HepG2 (cell line): ENCODE results near the gene NOL4L. TPM values are rescaled to one million over a fixed set of nuclear protein-coding genes. Genes with fewer than 3 reads are reported as not detected.

Experiments
- GABPA ChIP-seq, 2 experiments: IDR thresholded peaks; 2 replicates each; pipeline ENCODE4 v1.6.1; 2011 to 2016; ENCODE audit warnings: low read depth in 2 of 2, low read length in 1 of 2, missing biosample characterization in 1 of 2, missing genetic modification characterization in 1 of 2
- HDAC2 ChIP-seq: sonication (generic); formaldehyde crosslinking; IDR thresholded peaks from 2 replicates; pipeline ENCODE4 v1.4.0; 2020; ENCODE audit warnings: missing genetic modification reagents
- HES4 ChIP-seq: sonication (generic); formaldehyde crosslinking; IDR thresholded peaks from 2 replicates; pipeline ENCODE4 v1.9.0; 2021; ENCODE audit warnings: mild to moderate bottlenecking, missing genetic modification reagents, borderline replicate concordance
- MATR3 ChIP-seq: sonication (generic); formaldehyde crosslinking; IDR thresholded peaks from 2 replicates; pipeline ENCODE4 v1.4.0; 2020; ENCODE audit warnings: missing genetic modification reagents
- PCBP2 ChIP-seq: fragments of 200-400 bp; formaldehyde crosslinking; optimal IDR thresholded peaks from 2 replicates; pipeline ENCODE3; 2018; ENCODE audit warnings: low read length, low read depth; ENCODE audit not compliant: poor library complexity, severe bottlenecking
- PHF20 ChIP-seq: sonication (generic); formaldehyde crosslinking; IDR thresholded peaks from 2 replicates; pipeline ENCODE4 v1.5.0; 2020; ENCODE audit warnings: mild to moderate bottlenecking, missing genetic modification reagents
- SETDB1 ChIP-seq: sonication (generic); formaldehyde crosslinking; IDR thresholded peaks from 2 replicates; pipeline ENCODE4 v1.5.1; 2020; ENCODE audit warnings: missing genetic modification reagents, mild to moderate bottlenecking, borderline replicate concordance
- SNAI1 ChIP-seq: sonication (generic); formaldehyde crosslinking; IDR thresholded peaks from 2 replicates; pipeline ENCODE4 v1.5.0; 2020; ENCODE audit warnings: mild to moderate bottlenecking, missing genetic modification reagents, borderline replicate concordance
- U2AF2 ChIP-seq: fragments of 200-400 bp; formaldehyde crosslinking; IDR thresholded peaks from 2 replicates; pipeline ENCODE4 v1.6.1; 2017; ENCODE audit warnings: low read depth, mild to moderate bottlenecking, low read length
- ZBTB42 ChIP-seq: sonication (generic); formaldehyde crosslinking; IDR thresholded peaks from 2 replicates; pipeline ENCODE4 v1.5.0; 2020; ENCODE audit warnings: mild to moderate bottlenecking, missing genetic modification reagents
- ZBTB7B ChIP-seq: sonication (generic); formaldehyde crosslinking; IDR thresholded peaks from 2 replicates; pipeline ENCODE4 v1.4.0; 2020; ENCODE audit warnings: missing genetic modification reagents
- ZFP36L1 ChIP-seq: sonication (generic); formaldehyde crosslinking; IDR thresholded peaks from 2 replicates; pipeline ENCODE4 v1.8.0; 2022; ENCODE audit warnings: mild to moderate bottlenecking, missing genetic modification reagents, moderate library complexity
- ZKSCAN1 ChIP-seq: fragments of 150-350 bp; IDR thresholded peaks from 2 replicates; pipeline ENCODE4 v1.6.1; 2014; ENCODE audit warnings: low read length
- ZNF138 ChIP-seq: sonication (generic); formaldehyde crosslinking; IDR thresholded peaks from 2 replicates; pipeline ENCODE4 v1.5.0; 2020; ENCODE audit warnings: mild to moderate bottlenecking, low read depth, missing genetic modification reagents
- ZNF776 ChIP-seq: sonication (generic); formaldehyde crosslinking; IDR thresholded peaks from 2 replicates; pipeline ENCODE4 v1.4.0; 2020; ENCODE audit warnings: mild to moderate bottlenecking, missing genetic modification reagents
- ZSCAN20 ChIP-seq: sonication (generic); formaldehyde crosslinking; IDR thresholded peaks from 2 replicates; pipeline ENCODE4 v1.4.0; 2020; ENCODE audit warnings: missing genetic modification reagents, mild to moderate bottlenecking, borderline replicate concordance
- ZSCAN22 ChIP-seq: sonication (generic); formaldehyde crosslinking; IDR thresholded peaks from 2 replicates; pipeline ENCODE4 v1.4.0; 2020; ENCODE audit warnings: mild to moderate bottlenecking, missing genetic modification reagents
- polyA plus RNA-seq, 8 experiments: library from polyadenylated mRNA; depleted of rRNA in 3 of 8; stranded (reverse) in 7 of 8; unstranded in 1 of 8; fragments of >200 nt; fragmentation: Illumina TruSeq in 4 of 8; extraction: Trizol in 4 of 8; gene quantifications; 2 replicates each; pipeline versions ENCODE4 v1.2.1 to v1.2.3, GENCODE V29; 2011 to 2016; ENCODE audit warnings: low read depth in 4 of 8, missing spikeins in 1 of 8, mixed read lengths in 1 of 8; ENCODE audit not compliant: insufficient read depth in 1 of 8
- total RNA-seq, 5 experiments: library from RNA; depleted of rRNA; stranded (reverse); fragments of >200 nt; fragmentation: Illumina TruSeq; extraction: Trizol; gene quantifications; 2 replicates each; pipeline ENCODE4 v1.2.3, GENCODE V29; 2016; ENCODE audit warnings: low read depth in 1 of 5
- TF ChIP-seq, protein P1 (sequence below), 2 experiments: sonication (generic) in 1 of 2; formaldehyde crosslinking in 1 of 2; IDR thresholded peaks; 2 replicates each; pipeline versions ENCODE4 v1.6.1 to v1.9.0; 2014 to 2022; ENCODE audit warnings: antibody characterized with exemption in 1 of 2, borderline replicate concordance in 1 of 2, inconsistent platforms in 1 of 2, low read depth in 1 of 2, missing genetic modification reagents in 1 of 2
- TF ChIP-seq, protein P2 (sequence below): sonication (generic); formaldehyde crosslinking; IDR thresholded peaks from 2 replicates; pipeline ENCODE4 v1.4.0; 2020; ENCODE audit warnings: mild to moderate bottlenecking, low read depth, missing genetic modification reagents

Gene NOL4L
- total and polyA plus RNA-seq, 2 of the 13 experiments (the other 11 are each of a cell fraction or from before 2014, with no cell fraction given): 16.6 to 35.4 TPM

DNA sequence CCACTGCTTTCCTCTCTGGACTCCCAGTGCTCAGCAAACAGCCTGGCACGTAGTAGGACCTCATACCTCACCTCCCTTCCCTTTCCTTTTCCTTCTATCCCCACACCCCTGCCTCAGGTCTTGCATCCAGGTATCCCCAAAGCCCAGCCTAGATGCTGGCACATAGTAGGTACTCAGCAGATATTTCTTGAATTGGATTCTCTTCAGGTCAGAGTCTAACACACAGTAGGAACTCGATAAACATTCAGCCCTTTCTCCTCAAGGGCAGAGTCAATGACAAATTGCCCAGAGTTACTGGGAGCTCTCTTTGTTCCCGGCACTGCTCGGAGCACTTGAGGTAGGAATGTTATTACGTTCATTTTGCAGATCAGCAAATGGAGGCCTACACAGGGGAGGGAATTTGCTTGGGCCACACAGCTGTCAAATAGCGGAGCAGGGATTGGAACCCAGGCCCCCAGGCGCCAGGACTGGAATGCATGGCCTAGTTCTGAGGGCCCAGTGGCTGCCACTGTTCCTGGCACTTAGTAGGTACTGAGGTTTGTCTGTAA, 25.9 kb downstream of the NOL4L start (continued):
- no peak for TF ChIP-seq MATR3
- no peak for TF ChIP-seq PHF20 (CRISPR knock-in tag)
- no peak for TF ChIP-seq ZSCAN20 (CRISPR knock-in tag)
- 0 out of 2 replicates have a peak, but pooled peaks have one; percentile 9 for TF ChIP-seq HDAC2
- TF ChIP-seq ZSCAN22 (CRISPR knock-in tag): no peak
- no peak for TF ChIP-seq ZNF776 (CRISPR knock-in tag)
- no peak for TF ChIP-seq U2AF2
- TF ChIP-seq ZFP36L1 (CRISPR knock-in tag): no peak
- TF ChIP-seq, protein P1, sequence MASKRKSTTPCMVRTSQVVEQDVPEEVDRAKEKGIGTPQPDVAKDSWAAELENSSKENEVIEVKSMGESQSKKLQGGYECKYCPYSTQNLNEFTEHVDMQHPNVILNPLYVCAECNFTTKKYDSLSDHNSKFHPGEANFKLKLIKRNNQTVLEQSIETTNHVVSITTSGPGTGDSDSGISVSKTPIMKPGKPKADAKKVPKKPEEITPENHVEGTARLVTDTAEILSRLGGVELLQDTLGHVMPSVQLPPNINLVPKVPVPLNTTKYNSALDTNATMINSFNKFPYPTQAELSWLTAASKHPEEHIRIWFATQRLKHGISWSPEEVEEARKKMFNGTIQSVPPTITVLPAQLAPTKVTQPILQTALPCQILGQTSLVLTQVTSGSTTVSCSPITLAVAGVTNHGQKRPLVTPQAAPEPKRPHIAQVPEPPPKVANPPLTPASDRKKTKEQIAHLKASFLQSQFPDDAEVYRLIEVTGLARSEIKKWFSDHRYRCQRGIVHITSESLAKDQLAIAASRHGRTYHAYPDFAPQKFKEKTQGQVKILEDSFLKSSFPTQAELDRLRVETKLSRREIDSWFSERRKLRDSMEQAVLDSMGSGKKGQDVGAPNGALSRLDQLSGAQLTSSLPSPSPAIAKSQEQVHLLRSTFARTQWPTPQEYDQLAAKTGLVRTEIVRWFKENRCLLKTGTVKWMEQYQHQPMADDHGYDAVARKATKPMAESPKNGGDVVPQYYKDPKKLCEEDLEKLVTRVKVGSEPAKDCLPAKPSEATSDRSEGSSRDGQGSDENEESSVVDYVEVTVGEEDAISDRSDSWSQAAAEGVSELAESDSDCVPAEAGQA (IDR thresholded peaks at IDR 0.05; ENCODE audit: low read depth): no peak
- TF ChIP-seq, protein P1 (CRISPR knock-in tag; IDR thresholded peaks at IDR 0.05; ENCODE audit: borderline replicate concordance): no peak
- TF ChIP-seq SNAI1 (CRISPR knock-in tag): 0 out of 2 replicates have a peak, but pooled peaks have one; percentile 10
- peak; percentile 99 for TF ChIP-seq ZKSCAN1
- no peak for TF ChIP-seq ZBTB42 (CRISPR knock-in tag)
- TF ChIP-seq ZNF138: no peak
- TF ChIP-seq ZBTB7B (CRISPR knock-in tag): no peak
- no peak for TF ChIP-seq SETDB1 (CRISPR knock-in tag)
- TF ChIP-seq, protein P2, sequence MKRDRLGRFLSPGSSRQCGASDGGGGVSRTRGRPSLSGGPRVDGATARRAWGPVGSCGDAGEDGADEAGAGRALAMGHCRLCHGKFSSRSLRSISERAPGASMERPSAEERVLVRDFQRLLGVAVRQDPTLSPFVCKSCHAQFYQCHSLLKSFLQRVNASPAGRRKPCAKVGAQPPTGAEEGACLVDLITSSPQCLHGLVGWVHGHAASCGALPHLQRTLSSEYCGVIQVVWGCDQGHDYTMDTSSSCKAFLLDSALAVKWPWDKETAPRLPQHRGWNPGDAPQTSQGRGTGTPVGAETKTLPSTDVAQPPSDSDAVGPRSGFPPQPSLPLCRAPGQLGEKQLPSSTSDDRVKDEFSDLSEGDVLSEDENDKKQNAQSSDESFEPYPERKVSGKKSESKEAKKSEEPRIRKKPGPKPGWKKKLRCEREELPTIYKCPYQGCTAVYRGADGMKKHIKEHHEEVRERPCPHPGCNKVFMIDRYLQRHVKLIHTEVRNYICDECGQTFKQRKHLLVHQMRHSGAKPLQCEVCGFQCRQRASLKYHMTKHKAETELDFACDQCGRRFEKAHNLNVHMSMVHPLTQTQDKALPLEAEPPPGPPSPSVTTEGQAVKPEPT (CRISPR knock-in tag): no peak
- peak; percentile 64 for TF ChIP-seq PCBP2
- no peak for TF ChIP-seq HES4 (CRISPR knock-in tag)
- TF ChIP-seq GABPA (IDR thresholded peaks at IDR 0.05; ENCODE audit: low read depth, low read length): no peak
- no peak for TF ChIP-seq GABPA (CRISPR knock-in tag; IDR thresholded peaks at IDR 0.05; ENCODE audit: low read depth)
